ENCODE measurements around the gene EIPR1.

The EIPR1 gene

DNA sequence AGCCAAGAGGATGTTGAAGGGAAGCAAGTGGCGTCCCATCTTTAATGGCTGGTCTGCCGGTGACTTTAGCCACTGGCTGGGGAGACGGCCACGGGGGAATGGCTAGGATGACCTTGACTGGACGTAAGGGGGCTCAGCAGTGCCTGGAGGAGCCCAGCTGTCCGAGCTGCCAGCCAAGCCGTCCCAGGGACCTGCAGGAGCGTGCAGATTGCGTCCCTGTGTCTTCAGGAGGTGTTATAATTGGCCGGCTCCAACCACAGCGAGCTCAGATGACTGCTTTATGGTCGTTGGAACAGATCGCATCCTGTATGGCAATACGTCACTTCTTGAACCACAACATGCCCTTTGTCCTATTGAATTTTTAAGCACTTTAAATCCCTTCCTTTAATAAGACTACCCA lies 204.6 kb downstream of the EIPR1 start:
- H3K9me3 ChIP-seq (ENCODE audit: control insufficient read depth in 2 of 2, low read length in 2 of 2): no peaks in the 10 kb centered on the region
- H3K27me3 ChIP-seq (ENCODE audit: control insufficient read depth in 1 of 2, insufficient read depth in 2 of 2, low read length in 2 of 2): no peaks in the 10 kb centered on the region
- H3K4me3 ChIP-seq (ENCODE audit: low read length in 2 of 2): no peak overlapping the region
- peaks cover 4% of the 10 kb centered on the region in 2 donors for H3K36me3 ChIP-seq (ENCODE audit: control insufficient read depth in 2 of 2, insufficient read depth in 2 of 2, low read length in 2 of 2)
- no peaks in the 10 kb centered on the region for H3K4me1 ChIP-seq (ENCODE audit: control insufficient read depth, insufficient read depth, low read length)
- H3K27ac ChIP-seq (ENCODE audit: low read length): no peak overlapping the region
- H3K9ac ChIP-seq (ENCODE audit: low read length in 2 of 2): no peak overlapping the region

DNA sequence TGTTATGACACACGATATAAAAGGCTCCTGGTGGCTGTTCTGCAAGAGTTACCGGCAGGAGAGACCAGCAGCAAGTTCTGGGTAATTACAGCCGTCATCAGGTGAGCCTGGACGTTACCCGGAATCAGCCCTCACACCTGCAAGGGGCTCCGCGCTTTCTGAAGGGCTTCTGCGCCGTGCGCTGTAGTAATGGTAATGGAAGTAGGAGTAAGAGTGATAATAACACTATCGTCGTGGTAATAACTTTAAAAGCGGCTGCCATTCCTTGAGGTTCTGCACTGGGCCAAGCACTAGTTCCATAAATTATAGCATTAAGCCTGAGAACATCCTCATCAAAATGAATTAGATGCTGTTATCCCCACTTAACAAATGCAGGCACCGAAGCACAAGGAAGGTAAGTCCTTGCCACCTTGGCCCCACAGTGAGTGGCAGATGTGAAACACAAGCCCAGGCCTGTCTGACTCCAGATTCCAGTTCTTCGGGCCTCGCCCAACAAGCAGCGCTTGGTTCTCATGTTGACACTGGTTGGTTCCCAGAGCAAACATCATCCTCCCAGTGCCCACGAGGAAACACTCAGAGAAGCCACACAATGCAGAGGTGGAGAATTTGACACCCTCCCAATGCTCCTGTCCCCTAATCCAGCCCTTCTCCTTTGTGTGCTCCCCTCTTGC lies 205.2 kb downstream of the EIPR1 start:
- H3K9me3 ChIP-seq (ENCODE audit: control insufficient read depth in 2 of 2, low read length in 2 of 2): no peaks in the 10 kb centered on the region
- H3K27me3 ChIP-seq (ENCODE audit: control insufficient read depth in 1 of 2, insufficient read depth in 2 of 2, low read length in 2 of 2): no peaks in the 10 kb centered on the region
- H3K27ac ChIP-seq (ENCODE audit: low read length): no peak overlapping the region
- H3K9ac ChIP-seq (ENCODE audit: low read length in 2 of 2): no peak overlapping the region
- H3K4me1 ChIP-seq (ENCODE audit: control insufficient read depth, insufficient read depth, low read length): no peaks in the 10 kb centered on the region
- peaks cover 4 to 5% of the 10 kb centered on the region in 2 donors for H3K36me3 ChIP-seq (ENCODE audit: control insufficient read depth in 2 of 2, insufficient read depth in 2 of 2, low read length in 2 of 2)
- no peak overlapping the region for H3K4me3 ChIP-seq (ENCODE audit: low read length in 2 of 2)

DNA sequence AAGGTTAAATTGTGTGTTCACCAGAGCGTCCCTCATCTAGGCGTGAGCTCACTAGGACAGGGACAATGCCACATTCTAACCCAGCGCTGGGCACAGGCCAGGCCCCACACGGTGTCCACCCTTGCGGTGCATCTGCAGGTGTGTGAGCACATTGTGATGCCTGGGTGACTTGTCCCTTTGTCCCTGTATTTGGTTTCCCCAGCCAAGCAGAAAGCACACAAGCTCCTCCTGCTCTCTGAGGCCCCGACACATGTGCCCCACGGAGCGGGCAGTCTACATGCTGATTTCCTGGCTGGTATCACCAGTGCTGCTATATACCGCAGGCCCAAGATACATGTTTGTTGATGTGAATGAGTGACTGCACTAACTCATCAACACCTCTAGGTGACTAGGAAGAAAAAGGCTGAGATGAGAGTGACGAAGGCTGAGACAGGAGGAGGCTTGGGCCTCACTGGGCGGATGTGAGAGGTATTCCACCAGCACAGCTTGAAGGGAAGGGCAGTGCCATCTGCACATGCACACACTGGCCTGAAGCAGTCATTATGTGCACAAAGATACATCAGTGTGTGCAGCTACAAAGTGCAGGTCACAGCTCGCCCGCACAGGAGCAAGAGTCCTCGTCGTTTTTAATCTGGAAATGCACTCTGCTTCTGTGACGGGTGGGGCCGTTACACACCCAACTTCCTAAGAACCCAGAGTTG lies 205.9 kb downstream of the EIPR1 start:
- Histone ChIP-seq H3K4me1 (ENCODE audit: control insufficient read depth, insufficient read depth, low read length) (no peaks in the 10 kb centered on the region), H3K9ac (ENCODE audit: low read length in 2 of 2) (no peak overlapping the region), H3K27ac (ENCODE audit: low read length) (no peak overlapping the region), H3K9me3 (ENCODE audit: control insufficient read depth in 2 of 2, low read length in 2 of 2) (no peaks in the 10 kb centered on the region), H3K27me3 (ENCODE audit: control insufficient read depth in 1 of 2, insufficient read depth in 2 of 2, low read length in 2 of 2) (no peaks in the 10 kb centered on the region), H3K4me3 (ENCODE audit: low read length in 2 of 2) (no peak overlapping the region), H3K36me3 (ENCODE audit: control insufficient read depth in 2 of 2, insufficient read depth in 2 of 2, low read length in 2 of 2) (peaks cover 4% of the 10 kb centered on the region in 2 donors)

DNA sequence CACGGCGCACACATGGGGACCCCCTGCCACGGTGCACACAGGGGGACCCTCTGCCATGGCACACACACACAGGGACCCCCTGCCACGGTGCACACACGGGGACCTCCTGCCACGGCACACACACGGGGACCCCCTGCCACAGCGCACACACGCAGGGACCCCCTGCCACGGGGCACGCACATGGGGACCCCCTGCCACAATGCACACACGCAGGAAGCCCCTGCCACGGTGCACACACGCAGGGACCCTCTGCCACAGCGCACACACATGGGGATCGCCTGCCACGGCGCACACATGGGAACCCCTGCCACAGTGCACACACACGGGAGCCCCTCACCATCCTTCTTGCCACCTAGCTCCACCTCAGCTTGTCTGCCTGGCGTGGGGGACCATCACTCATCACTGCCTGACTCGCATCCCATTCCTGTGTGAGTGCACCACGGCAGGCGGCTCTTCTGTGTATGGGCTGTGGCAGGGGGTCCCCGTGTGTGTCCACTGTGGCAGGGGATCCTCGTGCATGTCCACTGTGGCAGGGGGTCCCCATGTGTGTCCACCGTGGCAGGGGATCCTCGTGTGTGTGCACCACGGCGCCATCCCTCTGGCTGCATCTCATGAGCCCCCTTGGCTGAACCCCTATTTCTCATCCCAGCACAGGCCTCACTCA lies 206.7 kb downstream of the EIPR1 start:
- H3K4me1 ChIP-seq (ENCODE audit: control insufficient read depth, insufficient read depth, low read length): no peaks in the 10 kb centered on the region
- H3K27me3 ChIP-seq (ENCODE audit: control insufficient read depth in 1 of 2, insufficient read depth in 2 of 2, low read length in 2 of 2): no peaks in the 10 kb centered on the region
- H3K27ac ChIP-seq (ENCODE audit: low read length): no peak overlapping the region
- H3K9me3 ChIP-seq (ENCODE audit: control insufficient read depth in 2 of 2, low read length in 2 of 2): no peaks in the 10 kb centered on the region
- no peak overlapping the region for H3K9ac ChIP-seq (ENCODE audit: low read length in 2 of 2)
- H3K4me3 ChIP-seq (ENCODE audit: low read length in 2 of 2): no peak overlapping the region
- peaks cover 4% of the 10 kb centered on the region in 2 donors for H3K36me3 ChIP-seq (ENCODE audit: control insufficient read depth in 2 of 2, insufficient read depth in 2 of 2, low read length in 2 of 2)

DNA sequence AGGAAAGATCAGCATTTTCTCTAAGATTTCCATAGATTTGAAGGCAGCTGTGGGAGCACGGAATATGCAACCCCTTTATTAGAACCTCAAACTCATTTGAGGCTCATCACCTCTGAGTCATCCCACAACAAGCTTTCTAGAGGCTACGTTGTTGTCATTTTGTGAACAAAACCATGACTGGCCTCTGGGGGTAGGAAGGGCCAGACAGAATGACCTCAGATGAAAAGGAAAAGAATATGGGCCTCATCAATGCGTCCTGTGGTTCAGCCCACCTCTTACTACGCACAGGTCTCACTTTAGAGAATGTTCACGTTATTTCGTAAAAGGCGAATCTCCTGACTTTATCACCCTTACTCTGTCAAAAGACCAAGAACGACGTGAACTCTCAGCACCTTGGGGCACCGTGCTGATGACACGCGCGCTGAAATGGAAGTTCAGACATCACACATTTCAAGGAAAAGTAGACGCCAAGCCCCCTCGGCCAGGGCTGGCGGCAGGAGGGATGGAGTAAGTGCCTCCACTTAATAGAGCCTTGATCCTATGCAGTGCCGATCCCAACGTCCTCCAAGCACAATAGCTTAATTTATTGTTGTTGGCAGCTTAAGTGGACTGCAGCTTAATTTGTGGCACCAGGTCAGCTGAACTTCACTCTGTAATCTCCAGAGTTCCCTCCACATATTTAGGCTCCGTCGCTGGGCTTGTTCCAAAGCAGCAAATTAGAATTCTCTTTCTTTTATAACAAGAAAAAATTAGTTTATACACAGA lies 208.3 kb downstream of the EIPR1 start:
- H3K4me3 ChIP-seq (ENCODE audit: low read length in 2 of 2): no peak overlapping the region
- peaks cover 4% of the 10 kb centered on the region in 2 donors for H3K36me3 ChIP-seq (ENCODE audit: control insufficient read depth in 2 of 2, insufficient read depth in 2 of 2, low read length in 2 of 2)
- H3K4me1 ChIP-seq (ENCODE audit: control insufficient read depth, insufficient read depth, low read length): no peaks in the 10 kb centered on the region

DNA sequence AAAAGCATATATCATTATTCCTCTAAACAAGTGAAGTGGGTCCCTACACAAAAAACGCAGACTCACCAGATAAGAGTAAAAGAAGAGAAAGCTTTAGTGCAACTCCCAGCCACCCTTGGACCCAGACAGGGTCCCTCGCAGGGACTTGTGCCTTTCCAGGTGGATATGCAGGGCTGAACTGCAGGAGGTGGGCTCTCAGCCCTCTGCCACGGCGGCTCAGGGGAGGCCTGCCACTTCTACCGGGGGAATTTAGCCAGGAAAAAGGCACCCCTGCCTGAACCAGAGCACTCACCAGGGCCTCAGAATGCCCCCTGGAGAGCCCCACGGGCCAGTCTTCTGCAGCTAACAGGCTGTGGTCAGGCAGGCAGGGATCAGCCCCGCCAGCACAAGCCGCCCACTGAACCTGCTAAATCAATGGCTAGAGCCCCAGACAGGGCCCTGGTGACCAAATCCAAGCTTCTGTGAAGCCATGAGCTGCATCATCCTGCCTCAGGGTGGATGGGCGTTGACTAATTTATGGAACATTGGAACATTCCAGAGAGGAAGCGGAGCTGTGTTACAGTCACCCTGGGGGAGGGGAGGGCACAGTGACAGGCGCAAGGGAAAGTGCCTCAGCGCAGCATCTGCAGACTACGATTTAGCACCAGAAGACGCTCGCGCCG lies 209.3 kb downstream of the EIPR1 start:
- Histone ChIP-seq H3K9ac (ENCODE audit: low read length in 2 of 2) (no peak overlapping the region), H3K9me3 (ENCODE audit: control insufficient read depth in 2 of 2, low read length in 2 of 2) (peaks cover 0 to 4% of the 10 kb centered on the region in 2 donors), H3K27ac (ENCODE audit: low read length) (no peak overlapping the region), H3K27me3 (ENCODE audit: control insufficient read depth in 1 of 2, insufficient read depth in 2 of 2, low read length in 2 of 2) (no peaks in the 10 kb centered on the region), H3K4me3 (ENCODE audit: low read length in 2 of 2) (no peak overlapping the region), H3K36me3 (ENCODE audit: control insufficient read depth in 2 of 2, insufficient read depth in 2 of 2, low read length in 2 of 2) (peaks cover 4% of the 10 kb centered on the region in 2 donors), H3K4me1 (ENCODE audit: control insufficient read depth, insufficient read depth, low read length) (no peaks in the 10 kb centered on the region)

More for the DNA sequence above, 208.3 kb downstream of the EIPR1 start:
- no peaks in the 10 kb centered on the region for H3K27me3 ChIP-seq (ENCODE audit: control insufficient read depth in 1 of 2, insufficient read depth in 2 of 2, low read length in 2 of 2)
- no peak overlapping the region for H3K27ac ChIP-seq (ENCODE audit: low read length)
- no peak overlapping the region for H3K9ac ChIP-seq (ENCODE audit: low read length in 2 of 2)
- peaks cover 0 to 4% of the 10 kb centered on the region in 2 donors for H3K9me3 ChIP-seq (ENCODE audit: control insufficient read depth in 2 of 2, low read length in 2 of 2)

DNA sequence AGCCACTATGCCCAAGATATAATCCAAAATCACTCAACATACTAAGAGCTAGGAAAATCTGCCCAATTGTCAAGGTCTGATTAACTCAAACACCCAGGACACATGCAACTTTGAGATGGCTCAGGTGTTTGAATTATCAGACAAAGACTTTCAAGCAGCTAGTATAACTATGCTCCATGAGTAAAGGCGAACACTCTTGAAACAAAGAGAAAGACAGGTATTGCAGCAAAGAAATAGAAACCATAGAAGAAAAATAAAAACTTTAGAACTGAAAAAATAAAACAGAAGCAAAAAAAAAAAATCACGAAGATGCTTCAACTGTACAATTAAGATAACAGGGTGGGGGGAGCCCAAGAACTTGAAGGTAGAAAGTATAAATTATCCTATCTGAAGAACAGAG lies 214.2 kb downstream of the EIPR1 start:
- Histone ChIP-seq H3K27me3 (ENCODE audit: control insufficient read depth in 1 of 2, insufficient read depth in 2 of 2, low read length in 2 of 2) (no peaks in the 10 kb centered on the region), H3K36me3 (ENCODE audit: control insufficient read depth in 2 of 2, insufficient read depth in 2 of 2, low read length in 2 of 2) (peaks cover 0 to 2% of the 10 kb centered on the region in 2 donors), H3K4me3 (ENCODE audit: low read length in 2 of 2) (no peak overlapping the region), H3K9ac (ENCODE audit: low read length in 2 of 2) (no peak overlapping the region), H3K27ac (ENCODE audit: low read length) (no peak overlapping the region), H3K4me1 (ENCODE audit: control insufficient read depth, insufficient read depth, low read length) (no peaks in the 10 kb centered on the region), H3K9me3 (ENCODE audit: control insufficient read depth in 2 of 2, low read length in 2 of 2) (peaks cover 3 to 8% of the 10 kb centered on the region in 2 donors)

DNA sequence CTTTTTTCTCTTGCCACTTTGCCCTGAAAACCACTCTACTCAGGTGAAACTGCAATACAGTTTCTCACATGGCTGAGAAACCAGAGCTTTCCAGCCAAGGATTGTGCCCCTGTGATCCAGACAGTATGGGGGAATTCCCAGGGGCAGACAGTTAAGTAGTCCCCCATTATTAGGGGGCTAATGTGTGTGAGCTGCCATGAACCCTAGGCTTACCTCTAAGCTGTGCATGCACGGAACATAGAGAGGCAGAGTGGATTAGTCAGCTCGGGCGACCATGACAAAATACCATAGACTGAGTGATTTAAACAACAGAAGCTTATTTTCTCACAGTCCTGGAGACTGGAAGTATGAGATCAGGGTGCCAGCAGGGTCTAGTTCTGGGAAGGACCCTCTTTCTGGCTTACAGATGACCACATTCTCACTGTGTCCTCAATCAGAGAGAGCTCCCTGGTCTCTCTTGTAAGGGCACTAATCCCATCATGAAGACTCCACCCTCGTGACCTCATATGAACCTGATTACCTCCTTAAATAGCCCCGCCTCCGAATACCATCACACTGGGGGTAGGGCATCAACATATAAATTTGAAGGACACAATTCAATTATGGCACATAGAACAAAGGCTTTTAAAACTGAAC lies 215.1 kb downstream of the EIPR1 start:
- Histone ChIP-seq H3K9ac (ENCODE audit: low read length in 2 of 2) (no peak overlapping the region), H3K4me1 (ENCODE audit: control insufficient read depth, insufficient read depth, low read length) (no peaks in the 10 kb centered on the region), H3K36me3 (ENCODE audit: control insufficient read depth in 2 of 2, insufficient read depth in 2 of 2, low read length in 2 of 2) (peaks cover 0 to 2% of the 10 kb centered on the region in 2 donors), H3K27me3 (ENCODE audit: control insufficient read depth in 1 of 2, insufficient read depth in 2 of 2, low read length in 2 of 2) (no peaks in the 10 kb centered on the region), H3K9me3 (ENCODE audit: control insufficient read depth in 2 of 2, low read length in 2 of 2) (peaks cover 3 to 8% of the 10 kb centered on the region in 2 donors), H3K27ac (ENCODE audit: low read length) (no peak overlapping the region), H3K4me3 (ENCODE audit: low read length in 2 of 2) (no peak overlapping the region)

DNA sequence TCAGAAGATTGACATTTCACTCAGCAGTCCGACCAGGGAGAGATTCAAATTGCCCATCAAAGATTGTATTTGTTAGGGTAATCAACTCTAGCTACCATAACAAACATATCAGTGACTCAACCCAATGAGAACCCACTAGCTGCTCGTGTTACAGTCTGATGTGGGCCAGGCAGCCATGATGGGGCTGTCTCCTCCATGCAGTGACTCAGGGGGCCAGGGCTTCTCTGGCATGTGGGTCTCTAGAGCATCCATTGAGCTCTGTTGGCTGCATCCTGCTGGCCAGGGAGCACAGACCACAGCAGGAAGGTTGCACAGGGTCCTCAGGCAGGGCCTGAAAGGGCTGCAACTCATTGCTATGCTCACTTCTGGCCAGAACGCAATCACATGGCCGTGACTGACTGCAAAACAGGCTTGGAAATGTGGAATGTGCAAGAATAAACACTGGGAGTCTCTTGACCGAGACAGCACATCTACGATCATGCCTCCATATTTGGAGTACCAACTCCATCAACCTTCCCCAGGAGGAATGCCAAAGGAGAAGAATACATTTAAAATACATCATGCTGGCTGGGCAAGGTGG lies 216.8 kb downstream of the EIPR1 start:
- no peak overlapping the region for H3K4me3 ChIP-seq (ENCODE audit: low read length in 2 of 2)
- no peaks in the 10 kb centered on the region for H3K4me1 ChIP-seq (ENCODE audit: control insufficient read depth, insufficient read depth, low read length)
- H3K27me3 ChIP-seq (ENCODE audit: control insufficient read depth in 1 of 2, insufficient read depth in 2 of 2, low read length in 2 of 2): no peaks in the 10 kb centered on the region
- H3K9ac ChIP-seq (ENCODE audit: low read length in 2 of 2): no peak overlapping the region
- H3K27ac ChIP-seq (ENCODE audit: low read length): no peak overlapping the region
- H3K36me3 ChIP-seq (ENCODE audit: control insufficient read depth in 2 of 2, insufficient read depth in 2 of 2, low read length in 2 of 2): no peaks in the 10 kb centered on the region
- peaks cover 3 to 8% of the 10 kb centered on the region in 2 donors for H3K9me3 ChIP-seq (ENCODE audit: control insufficient read depth in 2 of 2, low read length in 2 of 2)
